ENCODE measurements around the gene KCNN3.

DNA sequence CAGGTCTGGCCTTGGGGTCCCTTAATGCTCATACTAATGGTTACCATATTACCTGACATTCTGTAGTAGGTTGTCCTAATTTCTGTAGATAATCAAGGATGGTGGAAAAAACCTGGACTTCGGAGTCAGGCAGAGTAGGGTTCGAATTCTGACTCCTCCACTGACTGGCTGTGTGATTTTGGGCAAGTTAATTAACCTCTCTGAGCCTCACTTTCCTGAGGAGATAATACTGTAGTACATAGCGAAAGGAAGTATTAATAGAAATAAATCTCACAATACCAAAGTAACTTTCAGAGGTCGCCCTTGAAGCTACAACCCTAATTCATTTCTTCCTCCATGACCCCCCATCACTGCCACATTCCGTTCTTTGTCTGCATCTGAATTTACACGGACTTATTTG is 72.9 kb downstream of the KCNN3 start:
- TF ChIP-seq TCF4 (CRISPR knock-in tag; IDR thresholded peaks at IDR 0.05; ENCODE audit: borderline replicate concordance): no peak
- no peak for TF ChIP-seq ZFP3 (CRISPR knock-in tag; IDR thresholded peaks at IDR 0.05)
- TF ChIP-seq TOX (CRISPR knock-in tag; IDR thresholded peaks at IDR 0.05; ENCODE audit: borderline replicate concordance): no peak

Data from SK-N-SH treated with all-trans-retinoic acid at 6 μM for 48 hours (cell line).